Stimulated activated CD8-positive, alpha-beta memory T cell treated with anti-CD3 and anti-CD28 coated beads, Interleukin-15, amount 100 ng/mL, for 4 hours (primary cell): ENCODE data around the gene LMX1A.

Experiments used
- DNase-seq, 2 donors: peaks; one replicate each; pipeline ENCODE4 v3.0.0-alpha.2; 2020; ENCODE audit warnings: low read depth in 2 of 2

LMX1A gene

GRCh38 chr1:165168467-165168866 is 188.0 kb downstream of the LMX1A start:
- DNase-seq = no peak

- no peak for DNase-seq
Measured at GRCh38 chr1:165162671-165163241, 193.8 kb downstream of the LMX1A start.

GRCh38 chr1:165161130-165161529 is 195.4 kb downstream of the LMX1A start:
- no peak for DNase-seq

GRCh38 chr1:165153182-165153581 is 203.3 kb downstream of the LMX1A start:
- DNase-seq = no peak

DNA sequence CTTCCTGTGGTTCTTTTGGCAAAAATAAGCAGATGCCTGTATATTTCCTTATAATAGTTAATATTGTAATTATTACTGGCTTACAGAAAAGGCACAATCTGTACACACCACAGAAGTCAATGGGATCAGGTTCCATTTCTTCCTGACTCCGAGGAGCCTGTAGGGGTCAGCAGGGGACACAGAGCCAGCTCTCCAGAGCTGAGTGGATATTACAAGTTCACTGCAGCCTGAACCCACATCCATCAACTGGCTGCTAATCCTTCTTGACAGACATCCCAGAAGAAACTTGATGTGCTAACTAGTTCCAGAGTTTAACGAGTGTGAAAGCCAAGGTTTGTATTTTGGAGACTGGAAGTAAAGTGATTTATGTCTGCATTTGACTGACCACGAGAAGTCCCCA is 203.8 kb downstream of the LMX1A start:
- DNase-seq = no peak

GRCh38 chr1:165152109-165152508 is 204.4 kb downstream of the LMX1A start:
- no peak for DNase-seq
